GM21390 (cell line): Measurements from ENCODE around the gene OR1F1.
"Not testable (repeated sequence)": the region's sequence is repeated elsewhere in the genome, so short reads cannot be mapped to it uniquely, and the experiment has no call there.

Experiments used
- ATAC-seq: cut with Tn5 transposase; IDR thresholded peaks from one replicate; pipeline ENCODE4 v1.9.1; 2021; ENCODE audit not compliant: unreplicated experiment

The OR1F1 gene

GRCh38 chr16:3150346-3151218 is 37.4 kb upstream of the OR1F1 start:
- ATAC-seq: peak; percentile 69

- no peak for ATAC-seq
Observed at GRCh38 chr16:3152027-3152276, 36.1 kb upstream of the OR1F1 start.

- no peak for ATAC-seq
Observed at GRCh38 chr16:3152277-3152990, 35.6 kb upstream of the OR1F1 start.

GRCh38 chr16:3152991-3153368 is 35.0 kb upstream of the OR1F1 start:
- ATAC-seq: no peak

- ATAC-seq: no peak
Observed at GRCh38 chr16:3155181-3155580, 32.8 kb upstream of the OR1F1 start.

GRCh38 chr16:3155972-3156371 is 32.0 kb upstream of the OR1F1 start:
- ATAC-seq: no peak

GRCh38 chr16:3157229-3158025 is 30.6 kb upstream of the OR1F1 start:
- no peak for ATAC-seq

GRCh38 chr16:3158026-3158509 is 29.9 kb upstream of the OR1F1 start:
- peak; percentile 6 for ATAC-seq

GRCh38 chr16:3158510-3159314 is 29.3 kb upstream of the OR1F1 start:
- ATAC-seq: peak; percentile 49

GRCh38 chr16:3161235-3162018 is 26.6 kb upstream of the OR1F1 start:
- no peak for ATAC-seq

- no peak for ATAC-seq
Observed at GRCh38 chr16:3164121-3164991, 23.6 kb upstream of the OR1F1 start.

GRCh38 chr16:3165111-3165822 is 22.7 kb upstream of the OR1F1 start:
- no peak for ATAC-seq

- ATAC-seq: no peak
Observed at GRCh38 chr16:3166505-3166886, 21.5 kb upstream of the OR1F1 start.

- not testable (repeated sequence) for ATAC-seq
Observed at GRCh38 chr16:3168729-3169128, 19.3 kb upstream of the OR1F1 start.

GRCh38 chr16:3170440-3171180 is 17.4 kb upstream of the OR1F1 start:
- ATAC-seq: no peak

GRCh38 chr16:3171181-3171854 is 16.7 kb upstream of the OR1F1 start:
- no peak for ATAC-seq
